Upper lobe of left lung (tissue), 4 donors: ENCODE data around the gene TSPAN1.

Experiments
- CTCF ChIP-seq, 6 experiments: fragments of 450-650 bp in 4 of 6; fragments of 200-600 bp in 2 of 6; sonication (generic) in 2 of 6; IDR thresholded peaks; one replicate each; pipeline ENCODE4 v1.5.1; 2016 to 2019; ENCODE audit warnings: antibody characterized with exemption in 6 of 6
- EP300 ChIP-seq, 4 donors: sonication (generic); formaldehyde crosslinking; IDR thresholded peaks; one replicate each; pipeline ENCODE4 v1.5.1; 2017; ENCODE audit warnings: antibody characterized with exemption in 4 of 4, control low read depth in 2 of 4
- POLR2A ChIP-seq, 4 donors: fragments of 450-650 bp; IDR thresholded peaks; one replicate each; pipeline ENCODE4 v1.5.1; 2016 to 2017; ENCODE audit warnings: antibody characterized with exemption in 4 of 4, mild to moderate bottlenecking in 2 of 4

- no peak for TF ChIP-seq POLR2A (IDR thresholded peaks at IDR 0.05)
- no peak for TF ChIP-seq CTCF (IDR thresholded peaks at IDR 0.05)
- no peak for TF ChIP-seq EP300 (IDR thresholded peaks at IDR 0.05)
Measured at GRCh38 chr1:46153732-46154131, 21.2 kb upstream of the TSPAN1 start.
